CD4-positive, alpha-beta T cell treated with Interleukin-21 for 1 hour (primary cell): ENCODE results near the gene KBTBD4.

ENCODE experiments used
- DNase-seq: peaks from one replicate; pipeline ENCODE4 v3.0.0-alpha.2; 2020

The KBTBD4 gene

GRCh38 chr11:47523490-47524225 lies 55.1 kb downstream of the KBTBD4 start:
- peak; percentile 64 for DNase-seq
